Thoracic aorta (tissue), 2 donors: ENCODE data around the gene PAN3. TPM values are rescaled to one million over a fixed set of nuclear protein-coding genes. Genes with fewer than 3 reads are reported as not detected.

Source experiments
- ATAC-seq: fragments of 150-250 bp; one replicate; pipeline ENCODE4 v1.8.0; 2017; ENCODE audit warnings: low read depth; ENCODE audit not compliant: insufficient number of reproducible peaks, low FRiP score
- DNase-seq: peaks from one replicate; pipeline ENCODE4 v3.0.0-alpha.2; 2020; ENCODE audit warnings: low spot score
- H3K27ac ChIP-seq, 2 donors: fragments of 200-600 bp; sonication (generic); 1 replicate in 1 of 2; 2 replicates in 1 of 2; pipeline ENCODE4 v1.5.1; 2016; ENCODE audit warnings: mild to moderate bottlenecking in 2 of 2, moderate library complexity in 2 of 2
- H3K27me3 ChIP-seq: fragments of 200-600 bp; sonication (generic); replicated peaks from 2 replicates; pipeline ENCODE4 v1.6.0; 2016; ENCODE audit warnings: mild to moderate bottlenecking; ENCODE audit not compliant: insufficient read depth
- H3K36me3 ChIP-seq: fragments of 200-600 bp; sonication (generic); one replicate; pipeline ENCODE4 v1.5.1; 2016
- H3K4me1 ChIP-seq, 2 donors: fragments of 200-600 bp; sonication (generic); 1 replicate in 1 of 2; 2 replicates in 1 of 2; pipeline versions ENCODE4 v1.5.1 to v1.6.0; 2016; ENCODE audit warnings: low read depth in 2 of 2, mild to moderate bottlenecking in 1 of 2; ENCODE audit not compliant: control insufficient read depth in 1 of 2
- H3K4me3 ChIP-seq: fragments of 200-600 bp; sonication (generic); 2 replicates; pipeline ENCODE4 v1.5.1; 2016; ENCODE audit warnings: mild to moderate bottlenecking
- H3K9me3 ChIP-seq: fragments of 200-600 bp; sonication (generic); 2 replicates; pipeline ENCODE4 v1.5.1; 2016
- total RNA-seq, 2 donors: library from RNA; depleted of rRNA; stranded (reverse); fragments of >200 nt; gene quantifications; one replicate each; pipeline versions ENCODE4 v1.1.0 to v1.2.3, GENCODE V29; 2016
- TF ChIP-seq, protein P1 (sequence below): fragments of 200-600 bp; sonication (generic); IDR thresholded peaks from one replicate; pipeline ENCODE4 v1.5.1; 2019; ENCODE audit warnings: antibody characterized with exemption

PAN3 gene
- total RNA-seq, 2 donors from 2014 or later, result 33.3 to 45.3 TPM

- no peaks in the 10 kb centered on the region for H3K36me3 ChIP-seq
- peaks cover 0 to 9% of the 10 kb centered on the region in 2 donors for H3K4me1 ChIP-seq
- H3K9me3 ChIP-seq, result no peaks in the 10 kb centered on the region
- H3K27me3 ChIP-seq, result no peaks in the 10 kb centered on the region
- no peak overlapping the region for H3K4me3 ChIP-seq
- no peak overlapping the region for H3K27ac ChIP-seq
- DNase-seq (no peak), ATAC-seq (no peak)
- TF ChIP-seq, protein P1, sequence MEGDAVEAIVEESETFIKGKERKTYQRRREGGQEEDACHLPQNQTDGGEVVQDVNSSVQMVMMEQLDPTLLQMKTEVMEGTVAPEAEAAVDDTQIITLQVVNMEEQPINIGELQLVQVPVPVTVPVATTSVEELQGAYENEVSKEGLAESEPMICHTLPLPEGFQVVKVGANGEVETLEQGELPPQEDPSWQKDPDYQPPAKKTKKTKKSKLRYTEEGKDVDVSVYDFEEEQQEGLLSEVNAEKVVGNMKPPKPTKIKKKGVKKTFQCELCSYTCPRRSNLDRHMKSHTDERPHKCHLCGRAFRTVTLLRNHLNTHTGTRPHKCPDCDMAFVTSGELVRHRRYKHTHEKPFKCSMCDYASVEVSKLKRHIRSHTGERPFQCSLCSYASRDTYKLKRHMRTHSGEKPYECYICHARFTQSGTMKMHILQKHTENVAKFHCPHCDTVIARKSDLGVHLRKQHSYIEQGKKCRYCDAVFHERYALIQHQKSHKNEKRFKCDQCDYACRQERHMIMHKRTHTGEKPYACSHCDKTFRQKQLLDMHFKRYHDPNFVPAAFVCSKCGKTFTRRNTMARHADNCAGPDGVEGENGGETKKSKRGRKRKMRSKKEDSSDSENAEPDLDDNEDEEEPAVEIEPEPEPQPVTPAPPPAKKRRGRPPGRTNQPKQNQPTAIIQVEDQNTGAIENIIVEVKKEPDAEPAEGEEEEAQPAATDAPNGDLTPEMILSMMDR, result no peak
Observed at GRCh38 chr13:28246891-28247290, 108.5 kb downstream of the PAN3 start.

DNA sequence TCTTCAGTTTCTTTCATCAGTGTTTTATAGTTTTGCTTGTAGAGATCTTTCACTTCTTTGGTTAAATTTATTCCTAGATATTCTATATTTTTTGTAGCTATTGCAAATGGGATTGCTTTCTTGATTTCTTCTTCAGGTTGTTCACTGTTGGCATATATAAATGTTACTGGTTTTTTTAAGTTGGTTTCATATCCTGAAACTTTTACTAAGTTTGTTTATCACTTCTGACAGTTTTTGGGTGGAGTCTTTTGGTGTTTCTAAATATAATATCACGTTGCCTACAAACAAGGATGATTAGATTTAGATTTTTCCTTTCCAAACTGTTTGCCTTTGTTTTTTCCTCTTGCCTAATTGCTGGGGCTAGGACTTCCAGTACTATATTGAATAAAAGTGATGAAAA, 109.7 kb downstream of the PAN3 start:
- no peaks in the 10 kb centered on the region for H3K9me3 ChIP-seq
- DNase-seq (no peak), ATAC-seq (no peak)
- TF ChIP-seq, protein P1, result no peak
- H3K36me3 ChIP-seq, result no peaks in the 10 kb centered on the region
- peaks cover 0 to 9% of the 10 kb centered on the region in 2 donors for H3K4me1 ChIP-seq
- no peaks in the 10 kb centered on the region for H3K27me3 ChIP-seq
- no peak overlapping the region for H3K4me3 ChIP-seq
- H3K27ac ChIP-seq, result no peak overlapping the region

- H3K9me3 ChIP-seq, result no peaks in the 10 kb centered on the region
- no peak overlapping the region for H3K27ac ChIP-seq
- H3K4me3 ChIP-seq, result no peak overlapping the region
- H3K36me3 ChIP-seq, result no peaks in the 10 kb centered on the region
- TF ChIP-seq, protein P1, result no peak
- no peaks in the 10 kb centered on the region for H3K27me3 ChIP-seq
- DNase-seq (no peak), ATAC-seq (no peak)
- peaks cover 0 to 9% of the 10 kb centered on the region in 2 donors for H3K4me1 ChIP-seq
Observed at GRCh38 chr13:28250542-28250941, 112.2 kb downstream of the PAN3 start.

- H3K4me1 ChIP-seq, result peaks cover 0 to 9% of the 10 kb centered on the region in 2 donors
- no peak for ATAC-seq
- DNase-seq, result no peak
- H3K27me3 ChIP-seq, result no peaks in the 10 kb centered on the region
- H3K9me3 ChIP-seq, result no peaks in the 10 kb centered on the region
- H3K36me3 ChIP-seq, result peaks cover 4% of the 10 kb centered on the region
- H3K27ac ChIP-seq, result no peak overlapping the region
- TF ChIP-seq, protein P1, result no peak
- H3K4me3 ChIP-seq, result no peak overlapping the region
Observed at GRCh38 chr13:28251466-28251865, 113.1 kb downstream of the PAN3 start.

GRCh38 chr13:28252547-28252946, 114.2 kb downstream of the PAN3 start:
- H3K4me3 ChIP-seq, result no peak overlapping the region
- TF ChIP-seq, protein P1, result no peak
- no peak for ATAC-seq
- no peaks in the 10 kb centered on the region for H3K9me3 ChIP-seq
- DNase-seq, result no peak
- H3K27me3 ChIP-seq, result no peaks in the 10 kb centered on the region
- peaks cover 11% of the 10 kb centered on the region for H3K36me3 ChIP-seq
- H3K4me1 ChIP-seq, result peaks cover 0 to 9% of the 10 kb centered on the region in 2 donors
- H3K27ac ChIP-seq, result no peak overlapping the region
